ENCODE results near the gene AKAP13.

AKAP13 gene

DNA sequence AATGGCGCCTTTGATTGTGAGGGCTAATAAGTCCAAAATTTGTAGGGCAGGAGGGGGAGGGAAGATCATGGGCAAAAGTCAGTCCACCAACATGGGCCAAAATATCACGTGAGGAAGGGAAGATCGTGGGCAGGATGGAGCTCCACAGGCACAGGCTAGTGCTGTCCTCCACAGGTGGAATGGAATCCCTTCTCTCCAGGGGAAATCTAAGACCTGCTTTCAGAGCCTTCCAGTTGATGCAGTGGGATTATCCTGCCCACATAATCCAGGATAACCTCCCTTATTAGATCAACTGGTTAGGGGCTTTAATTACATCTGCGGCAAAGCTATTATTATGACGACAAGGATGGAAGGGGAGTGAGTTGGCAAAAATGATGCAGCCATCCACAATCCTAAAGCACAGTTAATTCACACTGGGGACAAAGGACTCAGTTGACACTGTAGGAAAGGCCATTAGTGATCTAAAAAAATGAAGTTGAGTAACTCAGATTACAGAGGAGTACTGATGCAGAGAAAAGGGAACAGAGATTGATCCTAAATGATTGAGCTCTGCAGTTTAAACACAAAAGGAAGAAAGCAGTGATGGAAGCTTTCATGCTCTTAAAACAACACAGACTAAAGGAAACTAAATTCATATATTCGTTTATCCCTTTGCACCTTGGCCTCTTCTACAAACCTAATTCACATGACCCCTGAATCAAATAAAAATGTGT, 159.8 kb downstream of the AKAP13 start:
- DNase-seq (ENCODE audit: low read depth) = no peak

DNA sequence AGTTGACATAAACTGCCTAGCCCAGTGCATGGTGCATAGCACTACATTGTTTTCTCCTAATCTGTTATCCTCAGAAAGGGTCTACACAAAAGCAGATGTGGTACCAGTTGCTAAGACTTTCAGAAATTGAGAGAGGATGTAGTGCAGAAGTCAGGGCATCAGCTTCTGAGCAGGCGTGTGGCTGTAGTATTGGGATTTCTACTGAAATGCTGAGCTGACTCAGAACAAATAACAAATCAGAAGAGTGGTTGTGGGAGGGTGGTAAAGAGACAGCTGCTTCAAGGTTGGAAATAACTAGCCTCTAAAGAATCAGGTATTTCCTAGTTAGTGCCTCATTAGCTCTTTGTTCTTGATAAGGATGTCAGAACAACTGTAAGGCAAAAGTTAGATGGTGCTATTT, 161.3 kb downstream of the AKAP13 start:
- no peak for DNase-seq (ENCODE audit: low read depth)

DNA sequence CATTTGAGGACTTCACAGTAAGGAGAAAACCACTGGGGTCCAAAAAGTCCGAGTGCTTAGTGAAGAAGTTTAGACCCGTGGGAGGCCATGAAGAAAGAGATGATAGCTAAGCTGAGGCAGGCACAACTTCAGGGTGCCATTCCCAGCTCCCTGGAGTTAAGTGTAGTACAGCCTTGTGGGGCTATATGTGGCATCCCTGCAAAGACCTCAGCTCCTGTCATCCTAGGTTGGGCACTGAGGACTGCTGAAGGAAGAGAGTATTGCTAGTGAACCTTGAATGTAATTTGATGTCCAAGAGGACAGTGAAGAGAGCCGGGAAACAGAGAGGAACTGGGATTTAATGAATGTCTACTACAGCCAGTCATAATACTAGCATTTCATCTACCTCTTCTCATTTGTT, 162.1 kb downstream of the AKAP13 start:
- DNase-seq (ENCODE audit: low read depth) = no peak

DNA sequence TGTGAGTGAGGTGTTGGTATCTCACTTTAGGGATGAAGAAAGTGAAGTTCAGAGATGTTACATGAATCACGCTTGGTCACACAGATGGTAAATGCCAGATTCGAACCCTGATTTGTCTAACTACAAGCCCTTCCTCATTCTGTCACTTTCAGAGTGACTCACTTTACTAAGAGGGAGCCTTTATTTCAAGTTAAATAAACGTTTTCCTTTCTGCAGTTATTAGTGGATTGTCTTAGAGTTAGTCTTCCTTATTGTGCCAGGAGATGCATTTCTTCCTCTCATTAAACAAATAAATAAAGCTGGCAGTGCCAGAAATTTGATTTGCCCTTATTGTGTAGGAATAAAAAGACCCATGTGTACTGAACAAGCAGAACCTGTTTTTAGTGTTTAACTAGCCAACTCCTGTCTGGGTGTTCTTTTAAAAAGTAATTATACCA, 162.5 kb downstream of the AKAP13 start:
- no peak for DNase-seq (ENCODE audit: low read depth)

DNA sequence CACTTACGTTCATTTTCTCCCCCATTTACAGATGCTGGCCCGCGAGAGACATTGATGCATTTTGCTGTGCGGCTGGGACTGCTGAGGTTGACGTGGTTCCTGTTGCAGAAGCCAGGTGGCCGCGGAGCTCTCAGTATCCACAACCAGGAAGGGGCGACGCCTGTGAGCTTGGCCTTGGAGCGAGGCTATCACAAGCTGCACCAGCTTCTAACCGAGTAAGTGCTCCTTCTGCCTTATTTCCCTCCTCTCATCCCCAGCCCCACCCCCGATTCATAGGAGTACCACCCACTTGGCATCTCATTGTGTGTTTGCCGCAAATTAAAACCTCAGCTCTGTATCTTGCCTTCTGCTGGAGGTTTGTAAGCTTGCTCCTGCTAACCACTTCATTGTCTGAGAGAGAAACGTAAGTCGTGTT, 163.3 kb downstream of the AKAP13 start:
- no peak for DNase-seq (ENCODE audit: low read depth)

DNA sequence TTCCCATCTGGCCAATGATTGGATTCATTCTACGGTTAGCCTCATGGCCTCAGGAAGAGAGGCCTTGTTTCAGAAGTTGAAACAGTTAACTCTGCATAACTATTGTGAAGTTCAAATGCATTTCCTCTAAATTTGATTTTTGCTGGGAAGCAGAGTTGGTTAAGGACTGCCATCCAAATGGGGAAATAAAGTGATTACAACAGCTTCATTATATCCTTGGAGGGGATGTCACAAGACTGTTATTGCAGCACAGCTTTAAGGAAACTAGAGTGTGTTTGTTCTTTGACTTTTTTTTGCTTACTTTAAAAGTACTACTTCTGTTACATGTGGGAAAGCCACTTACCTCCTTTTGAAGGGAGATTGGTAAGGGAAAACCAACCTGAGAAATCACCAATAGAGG, 164.8 kb downstream of the AKAP13 start:
- DNase-seq (ENCODE audit: low read depth) = no peak

DNA sequence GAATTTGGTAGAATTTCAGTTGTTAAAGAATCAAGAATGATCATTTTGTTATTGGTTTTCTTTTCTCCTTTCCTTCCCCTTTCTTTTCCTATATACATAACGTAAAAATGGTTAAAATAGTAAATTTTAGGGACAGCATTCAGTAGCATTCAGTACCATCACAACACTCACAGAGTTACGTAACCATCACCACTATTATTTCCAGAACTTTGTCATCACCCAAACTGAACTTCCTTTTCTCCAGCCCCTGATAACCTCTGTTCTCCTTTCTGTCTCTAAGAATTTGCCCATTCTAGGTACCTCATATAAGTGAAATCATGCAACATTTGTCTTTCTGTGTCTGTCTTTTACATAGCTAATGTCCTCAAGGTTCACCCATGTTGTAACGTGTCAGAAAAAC, 165.3 kb downstream of the AKAP13 start:
- DNase-seq (ENCODE audit: low read depth) = no peak

DNA sequence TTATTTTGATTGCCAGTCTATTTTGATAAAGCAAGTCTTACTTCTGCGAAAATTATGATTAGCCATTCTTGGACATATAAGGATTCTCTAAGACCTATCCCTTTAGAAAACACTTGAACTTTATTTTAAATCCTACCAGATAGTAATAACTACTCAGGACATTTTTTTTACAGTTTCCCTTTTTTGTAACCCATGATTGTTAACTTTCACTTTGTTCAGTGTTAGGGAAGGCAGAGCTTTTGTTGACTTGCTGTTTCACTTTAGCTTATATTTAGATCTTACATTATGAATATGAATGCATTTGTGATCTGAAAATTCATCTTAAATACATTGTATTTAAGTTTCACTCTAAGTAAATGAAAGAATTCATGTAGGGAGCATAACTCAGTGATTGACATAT, 167.0 kb downstream of the AKAP13 start:
- no peak for DNase-seq (ENCODE audit: low read depth)

DNA sequence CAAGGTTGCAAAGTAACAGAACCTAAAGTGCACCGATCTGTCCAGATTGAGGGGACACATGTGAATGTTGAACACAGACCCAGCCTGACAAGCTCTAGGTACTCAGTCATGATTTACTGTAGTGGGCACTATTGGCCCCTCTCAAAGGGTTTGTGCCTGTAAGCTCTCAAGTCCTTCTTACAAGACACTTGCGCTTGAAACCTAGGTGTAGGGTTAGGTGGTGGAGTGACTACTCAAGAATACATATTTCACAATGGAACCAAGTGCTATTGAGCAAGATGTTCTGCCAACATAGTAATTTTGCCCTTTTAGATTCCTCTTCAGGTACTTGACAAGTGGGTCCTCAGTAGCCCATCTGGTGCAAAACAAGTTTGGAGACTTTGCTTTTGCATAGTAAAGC, 169.9 kb downstream of the AKAP13 start:
- no peak for DNase-seq (ENCODE audit: low read depth)

DNA sequence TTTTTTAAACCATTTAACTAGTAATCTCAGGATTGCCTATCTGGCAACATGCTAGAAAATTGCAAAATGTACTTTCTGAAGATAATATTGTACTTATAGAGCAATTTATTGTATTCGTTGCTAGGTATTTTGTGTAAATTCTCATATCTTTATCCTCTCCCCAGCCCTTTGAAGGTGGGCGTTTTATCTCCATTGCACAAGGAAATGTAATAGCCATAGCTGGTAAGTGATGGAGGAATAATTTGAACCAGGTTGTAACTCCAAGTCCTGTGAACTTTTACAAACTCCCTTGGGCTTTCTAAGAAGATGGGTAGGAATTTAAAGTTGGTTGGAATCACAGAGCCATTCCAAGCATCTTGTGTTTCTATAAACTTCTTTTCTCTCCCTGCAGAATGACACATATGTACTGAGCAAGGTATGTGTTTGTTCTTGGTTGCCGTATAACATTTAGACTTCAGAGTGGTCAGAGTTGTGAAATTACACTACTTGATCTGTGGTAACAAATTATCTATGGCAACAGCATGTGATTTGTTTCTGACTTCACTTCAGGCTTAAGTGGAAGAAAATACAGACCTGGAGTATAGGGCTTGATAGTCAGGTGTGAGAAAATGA, 170.9 kb downstream of the AKAP13 start:
- no peak for DNase-seq (ENCODE audit: low read depth)

DNA sequence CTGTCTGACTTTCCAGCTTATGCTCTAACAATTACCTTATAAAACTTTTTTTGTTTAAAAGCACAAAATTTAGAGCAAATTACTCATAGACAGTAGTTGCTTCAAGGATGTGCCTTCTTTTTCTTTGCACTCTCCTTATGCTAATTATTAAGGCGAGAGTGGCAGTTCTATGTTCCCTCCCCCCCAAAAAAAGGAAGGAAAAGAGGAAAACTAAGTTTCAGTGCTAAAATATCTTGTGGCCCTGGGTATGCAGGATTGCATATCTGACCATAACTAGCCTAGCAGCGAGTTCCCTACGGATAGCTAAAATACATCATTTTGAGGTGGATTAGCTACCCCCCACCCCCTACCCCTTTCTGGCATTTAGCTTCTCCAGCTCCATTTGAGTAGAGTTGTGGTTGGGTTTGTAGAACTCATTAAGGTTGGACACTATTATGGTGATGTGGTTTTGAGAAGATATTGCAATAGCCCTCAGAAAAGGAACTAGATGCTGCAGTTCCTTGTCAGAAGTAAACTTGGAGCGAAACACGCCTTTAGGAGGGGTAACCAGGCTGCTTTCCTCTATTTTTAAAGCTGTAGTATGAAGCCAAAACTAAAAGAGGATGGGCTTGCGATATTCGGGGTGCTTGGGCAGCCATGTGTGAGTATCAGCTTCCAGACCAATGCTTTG, 174.6 kb downstream of the AKAP13 start:
- no peak for DNase-seq (ENCODE audit: low read depth)

DNA sequence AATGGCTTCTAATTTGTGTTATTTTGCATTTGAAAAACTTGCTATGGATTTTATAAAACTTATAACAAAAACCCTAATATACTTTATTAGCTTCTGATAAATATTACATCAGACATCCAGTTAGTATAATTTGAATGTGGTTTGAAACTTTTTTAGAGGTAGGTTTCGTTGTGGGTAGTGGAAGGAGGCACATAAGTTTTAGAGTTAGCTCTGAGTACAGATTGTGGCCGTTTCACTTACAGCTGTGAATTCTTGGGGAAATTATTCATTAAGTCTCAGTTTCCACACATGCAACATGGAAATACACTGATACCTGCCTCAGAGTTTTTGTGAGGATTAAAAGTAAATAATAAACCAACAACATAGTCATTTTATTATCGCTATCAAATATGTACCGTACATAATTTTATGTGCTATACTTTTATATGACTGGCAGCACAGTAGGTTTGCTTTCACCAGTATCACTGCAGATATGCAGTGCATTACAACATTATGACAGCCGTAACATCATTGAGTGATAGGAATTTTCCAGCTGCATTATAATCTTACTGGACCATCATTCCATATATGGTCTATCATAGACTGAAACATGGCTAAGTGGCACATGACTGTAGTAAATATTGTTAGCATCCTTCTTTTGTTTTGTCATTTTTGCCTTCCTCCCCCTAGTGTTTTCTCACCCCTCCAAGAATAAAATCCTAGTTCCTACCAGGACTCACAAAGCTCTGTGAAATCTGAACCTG, 175.6 kb downstream of the AKAP13 start:
- no peak for DNase-seq (ENCODE audit: low read depth)

DNA sequence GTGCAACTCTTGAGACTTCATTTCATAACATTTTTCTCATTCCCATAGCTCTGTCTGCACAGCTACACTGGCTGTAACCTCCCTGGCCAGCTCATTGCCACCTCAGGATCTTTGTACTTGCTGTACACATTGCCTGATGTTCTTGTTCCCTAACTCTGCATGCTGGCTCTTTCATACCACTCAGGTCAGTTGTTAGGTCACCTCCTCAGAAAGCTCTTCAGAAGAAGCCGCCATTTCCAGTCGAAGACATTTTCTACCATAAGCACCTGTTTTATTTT, 176.2 kb downstream of the AKAP13 start:
- DNase-seq (ENCODE audit: low read depth) = no peak

DNA sequence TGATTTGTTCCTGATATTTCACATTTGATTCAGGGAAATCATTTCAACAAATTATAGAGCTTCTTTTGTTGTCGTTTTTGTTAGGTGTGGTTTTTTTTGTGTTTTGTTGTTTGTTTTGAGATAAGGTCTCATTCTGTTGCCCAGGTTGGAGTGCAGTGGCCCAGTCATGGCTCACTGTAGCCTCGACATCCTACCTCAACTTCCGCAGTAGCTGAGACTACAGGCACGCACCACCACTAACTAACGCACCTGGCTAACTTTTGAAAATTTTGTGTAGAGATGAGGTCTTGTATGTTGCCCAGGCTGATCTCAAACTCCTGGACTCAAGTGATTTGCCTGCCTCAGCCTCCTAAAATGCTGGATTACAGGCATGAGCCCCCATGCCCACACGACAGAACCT, 177.0 kb downstream of the AKAP13 start:
- no peak for DNase-seq (ENCODE audit: low read depth)

DNA sequence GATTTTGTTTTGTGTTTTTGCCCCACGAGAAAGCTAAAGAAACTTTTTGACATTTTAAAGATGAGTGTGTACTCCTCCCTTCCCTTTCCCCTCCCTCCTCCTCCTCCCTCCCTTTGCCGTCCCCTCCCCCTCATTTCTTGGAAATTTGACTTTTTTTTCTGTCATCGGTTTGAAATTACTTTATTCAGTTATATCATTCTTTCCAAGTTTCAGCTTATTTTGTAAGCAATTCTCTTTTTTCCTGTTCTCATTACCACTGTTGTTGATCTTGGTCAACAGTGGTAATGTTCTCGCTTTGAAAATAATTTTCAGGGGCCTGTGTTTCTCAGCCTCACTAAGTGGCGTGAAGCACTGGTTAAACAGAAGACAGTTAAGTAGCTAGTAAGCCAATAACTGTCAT, 178.4 kb downstream of the AKAP13 start:
- DNase-seq (ENCODE audit: low read depth) = no peak

DNA sequence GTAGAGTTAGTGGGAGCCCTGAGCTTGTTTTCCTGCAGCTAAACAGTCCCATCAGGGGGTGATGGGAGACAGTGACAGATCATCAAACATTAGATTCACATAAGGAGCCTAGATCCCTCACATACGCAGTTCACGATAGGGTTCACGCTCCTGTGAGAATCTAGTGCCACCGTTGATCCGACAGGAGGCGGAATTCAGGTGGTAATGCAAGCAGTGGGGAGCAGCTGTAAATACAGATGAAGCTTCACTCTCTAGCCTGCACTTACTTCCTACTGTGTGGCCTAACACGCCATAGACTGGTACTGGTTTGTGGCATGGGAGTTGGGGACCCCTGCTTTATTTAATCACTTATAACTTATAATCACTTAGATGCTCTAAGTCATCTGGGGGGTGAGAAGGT, 179.1 kb downstream of the AKAP13 start:
- no peak for DNase-seq (ENCODE audit: low read depth)

DNA sequence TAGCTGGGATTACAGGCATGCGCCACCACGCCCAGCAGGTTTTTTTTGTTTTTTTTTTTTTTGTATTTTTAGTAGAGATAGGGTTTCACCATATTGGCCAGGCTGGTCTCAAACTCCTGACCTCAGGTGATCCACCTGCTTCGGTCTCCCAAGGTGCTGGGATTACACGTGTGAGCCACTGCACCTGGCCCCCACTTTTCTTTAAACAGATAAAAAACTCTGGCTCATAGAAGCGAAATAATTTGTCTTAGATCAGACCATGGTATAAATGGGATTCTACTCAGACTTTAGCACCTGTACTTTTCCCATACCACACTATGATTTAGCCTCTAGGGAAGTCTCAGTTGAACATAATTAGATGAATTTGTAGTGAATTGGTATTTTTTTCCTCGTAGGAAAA, 182.4 kb downstream of the AKAP13 start:
- no peak for DNase-seq (ENCODE audit: low read depth)

DNA sequence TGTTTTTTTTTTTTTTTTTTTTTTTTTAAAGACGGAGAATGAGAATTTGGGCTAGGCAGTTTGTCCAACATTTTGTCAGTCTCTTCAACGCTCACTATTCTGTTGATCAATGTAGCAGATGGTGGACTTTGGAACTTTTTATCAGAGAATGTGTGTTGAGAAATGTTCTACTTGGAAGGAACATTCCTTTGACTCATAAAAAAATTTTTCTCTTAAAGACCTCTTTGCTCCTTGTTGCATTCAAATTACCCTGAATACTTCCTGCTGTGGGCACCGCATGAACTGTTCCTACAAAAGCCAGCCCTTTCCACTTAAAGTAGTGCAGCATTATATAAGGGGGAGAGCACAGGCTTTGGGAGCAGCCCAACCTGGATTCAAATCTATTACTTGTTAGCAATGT, 182.9 kb downstream of the AKAP13 start:
- DNase-seq (ENCODE audit: low read depth) = peak; percentile 34

DNA sequence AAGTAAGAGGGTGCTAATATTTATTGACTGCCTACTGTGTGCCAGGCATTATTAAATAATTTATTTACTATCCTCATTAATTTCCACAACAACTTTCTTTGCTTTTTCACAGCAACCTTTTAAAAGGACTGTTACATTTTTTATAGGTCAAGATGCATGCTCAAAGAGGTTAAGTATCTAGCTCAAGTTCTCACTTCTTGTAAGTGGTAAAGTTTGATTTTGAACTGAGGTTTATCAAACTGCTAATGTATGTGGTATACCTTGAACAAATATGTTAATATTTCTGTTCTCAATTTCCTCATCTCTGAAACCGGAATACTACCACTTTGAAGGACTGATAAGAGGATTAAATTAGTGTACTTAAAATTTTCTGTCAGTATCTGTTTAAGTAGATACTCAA, 183.3 kb downstream of the AKAP13 start:
- no peak for DNase-seq (ENCODE audit: low read depth)

DNA sequence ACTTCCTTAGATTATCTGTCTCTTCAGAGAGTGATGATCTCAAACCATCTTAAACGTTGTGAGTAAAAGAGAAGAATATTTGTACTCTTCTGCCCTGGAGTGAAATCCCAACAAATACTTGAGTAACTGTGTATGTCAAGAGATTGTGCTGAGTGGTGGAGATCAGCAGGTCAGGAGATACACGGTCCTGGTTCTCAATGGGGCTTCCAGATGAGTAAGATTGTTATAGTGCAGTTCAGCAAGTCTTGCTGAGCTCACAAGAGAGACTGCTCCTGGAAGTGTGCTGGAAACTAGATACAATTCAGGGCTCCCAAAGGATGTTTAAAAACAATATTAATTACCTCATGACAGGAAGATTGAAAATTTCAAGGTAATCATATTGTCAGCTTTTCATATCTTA, 184.3 kb downstream of the AKAP13 start:
- DNase-seq (ENCODE audit: low read depth) = no peak

DNA sequence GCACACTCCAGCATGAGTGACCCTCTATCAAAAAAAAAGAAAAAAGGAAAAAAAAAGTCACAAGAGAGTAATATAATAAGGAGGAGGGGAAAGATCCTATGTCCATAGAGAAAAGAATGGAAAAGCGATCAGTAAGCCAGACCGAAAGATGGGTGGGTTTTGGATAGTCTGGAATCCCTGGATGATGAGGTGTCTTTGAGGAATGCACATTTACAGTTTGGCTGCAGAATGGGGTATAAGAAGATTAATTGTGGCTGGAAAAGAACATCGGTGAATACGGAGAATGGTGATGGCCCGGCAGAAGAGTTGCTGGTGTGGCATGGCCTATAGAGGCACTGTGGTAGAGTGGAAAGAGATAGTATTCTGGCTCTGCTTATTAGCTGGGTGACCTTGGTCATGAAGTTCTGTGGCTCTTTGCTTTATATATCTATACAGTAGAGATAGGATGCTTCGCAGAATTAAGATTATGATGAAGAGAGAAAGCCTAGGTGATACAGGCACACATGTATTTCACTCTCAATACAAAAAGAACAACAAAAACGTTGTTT, 187.9 kb downstream of the AKAP13 start:
- no peak for DNase-seq (ENCODE audit: low read depth)

DNA sequence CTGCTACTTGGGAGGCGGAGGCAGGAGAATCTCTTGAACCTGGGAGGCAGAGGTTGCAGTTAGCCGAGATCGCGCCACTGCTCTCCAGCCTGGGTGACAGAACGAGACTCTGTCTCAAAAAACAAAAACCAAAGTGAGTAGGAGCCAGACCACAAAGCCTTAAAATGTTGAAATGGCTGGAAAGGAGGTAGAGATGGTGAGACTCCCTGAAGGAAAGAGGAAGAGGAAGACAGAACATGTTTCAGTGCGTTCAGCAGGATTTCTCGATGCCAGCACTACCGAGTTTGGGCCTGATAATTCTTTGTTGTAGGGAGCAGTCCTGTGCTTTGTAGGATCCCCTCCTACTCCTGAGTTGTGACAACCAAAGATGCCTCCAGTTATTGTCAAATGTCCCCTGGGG, 189.9 kb downstream of the AKAP13 start:
- DNase-seq (ENCODE audit: low read depth) = no peak

DNA sequence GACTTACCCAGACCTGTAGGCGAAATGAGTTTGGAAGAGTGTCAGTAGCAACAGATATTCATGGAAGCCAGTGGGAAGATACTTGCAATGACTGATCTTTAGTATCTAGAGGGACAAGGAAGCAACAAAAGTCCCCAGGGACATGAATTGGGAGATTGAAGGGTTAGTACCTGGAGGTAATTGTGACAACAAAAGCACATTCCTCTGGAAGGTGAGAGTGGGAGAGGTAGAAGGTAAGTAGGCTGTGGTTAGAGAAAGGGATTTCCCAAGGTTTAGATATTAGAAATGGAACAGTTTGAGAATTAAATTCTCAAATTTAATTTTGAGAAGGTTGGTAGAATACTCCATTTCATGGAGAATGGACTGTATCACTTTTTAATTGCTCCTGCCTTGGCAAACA, 191.4 kb downstream of the AKAP13 start:
- DNase-seq (ENCODE audit: low read depth) = no peak
